Measurements from ENCODE around the gene PLA2G4C. TPM values are rescaled to one million over a fixed set of nuclear protein-coding genes. Genes with fewer than 3 reads are reported as not detected.

Gene PLA2G4C
- total and polyA plus RNA-seq, 2 experiments from 2014 or later = 2.9 to 3.4 TPM

DNA sequence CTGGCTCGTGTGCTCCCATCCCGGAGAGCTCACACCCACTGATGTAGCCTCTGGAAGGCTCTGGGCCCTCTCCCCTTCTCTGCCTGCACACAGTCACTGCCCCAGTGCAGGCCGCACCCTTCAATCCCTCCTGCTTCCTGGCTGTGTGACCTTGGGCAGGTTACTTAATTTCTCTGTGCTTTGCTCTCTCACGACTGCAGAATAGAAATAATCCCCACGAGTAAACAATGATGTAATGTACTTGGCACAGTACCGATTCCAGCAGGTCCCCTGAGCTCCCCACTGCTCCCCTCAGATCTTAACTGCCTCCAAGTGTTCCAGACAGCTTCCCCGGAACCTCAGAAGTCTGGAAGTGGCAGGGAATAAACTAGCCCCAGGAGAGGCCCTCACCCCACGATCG is 43.4 kb upstream of the PLA2G4C start (continued):
- no peak for TF ChIP-seq EZH2phosphoT487 (IDR thresholded peaks at IDR 0.05; ENCODE audit: unreplicated experiment)

GRCh38 chr19:48152551-48152950 is 41.9 kb upstream of the PLA2G4C start:
- Histone ChIP-seq H3K27me3 (ENCODE audit: insufficient read depth) (no peaks in the 10 kb centered on the region), H2AFZ (no peak overlapping the region), H3K36me3 (ENCODE audit: insufficient read depth) (peaks cover 34% of the 10 kb centered on the region), H3K27ac (ENCODE audit: low read depth) (peak overlapping the region; percentile 0; the same call in 1 of the 2 replicates), H3K4me3 (no peak overlapping the region), H3K4me2 (no peak overlapping the region), H3K79me2 (replicated peaks; ENCODE audit: insufficient read depth) (no peaks in the 10 kb centered on the region), H3F3A (replicated peaks; ENCODE audit: low read depth) (no peaks in the 10 kb centered on the region), H3K4me1 (ENCODE audit: insufficient read depth) (no peaks in the 10 kb centered on the region), H4K20me1 (replicated peaks; ENCODE audit: insufficient read depth) (peaks cover 6% of the 10 kb centered on the region), H3K9me2 (ENCODE audit: insufficient read depth) (no peaks in the 10 kb centered on the region)
- Mint-ChIP-seq H3K4me1 (no peaks in the 10 kb centered on the region), H3K27ac (peak overlapping the region; percentile 95), H3K4me3 (no peak overlapping the region), H3K36me3 (ENCODE audit: low read depth) (peaks cover 70% of the 10 kb centered on the region), H3K9me3 (no peaks in the 10 kb centered on the region), H3K27me3 (ENCODE audit: insufficient read depth, low read depth, poor library complexity) (peaks cover 7% of the 10 kb centered on the region)
- DNase-seq (ENCODE audit: low spot score) (peak; percentile 69), ATAC-seq (peak; percentile 74)
- TF ChIP-seq, protein P1, sequence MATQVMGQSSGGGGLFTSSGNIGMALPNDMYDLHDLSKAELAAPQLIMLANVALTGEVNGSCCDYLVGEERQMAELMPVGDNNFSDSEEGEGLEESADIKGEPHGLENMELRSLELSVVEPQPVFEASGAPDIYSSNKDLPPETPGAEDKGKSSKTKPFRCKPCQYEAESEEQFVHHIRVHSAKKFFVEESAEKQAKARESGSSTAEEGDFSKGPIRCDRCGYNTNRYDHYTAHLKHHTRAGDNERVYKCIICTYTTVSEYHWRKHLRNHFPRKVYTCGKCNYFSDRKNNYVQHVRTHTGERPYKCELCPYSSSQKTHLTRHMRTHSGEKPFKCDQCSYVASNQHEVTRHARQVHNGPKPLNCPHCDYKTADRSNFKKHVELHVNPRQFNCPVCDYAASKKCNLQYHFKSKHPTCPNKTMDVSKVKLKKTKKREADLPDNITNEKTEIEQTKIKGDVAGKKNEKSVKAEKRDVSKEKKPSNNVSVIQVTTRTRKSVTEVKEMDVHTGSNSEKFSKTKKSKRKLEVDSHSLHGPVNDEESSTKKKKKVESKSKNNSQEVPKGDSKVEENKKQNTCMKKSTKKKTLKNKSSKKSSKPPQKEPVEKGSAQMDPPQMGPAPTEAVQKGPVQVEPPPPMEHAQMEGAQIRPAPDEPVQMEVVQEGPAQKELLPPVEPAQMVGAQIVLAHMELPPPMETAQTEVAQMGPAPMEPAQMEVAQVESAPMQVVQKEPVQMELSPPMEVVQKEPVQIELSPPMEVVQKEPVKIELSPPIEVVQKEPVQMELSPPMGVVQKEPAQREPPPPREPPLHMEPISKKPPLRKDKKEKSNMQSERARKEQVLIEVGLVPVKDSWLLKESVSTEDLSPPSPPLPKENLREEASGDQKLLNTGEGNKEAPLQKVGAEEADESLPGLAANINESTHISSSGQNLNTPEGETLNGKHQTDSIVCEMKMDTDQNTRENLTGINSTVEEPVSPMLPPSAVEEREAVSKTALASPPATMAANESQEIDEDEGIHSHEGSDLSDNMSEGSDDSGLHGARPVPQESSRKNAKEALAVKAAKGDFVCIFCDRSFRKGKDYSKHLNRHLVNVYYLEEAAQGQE (IDR thresholded peaks at IDR 0.05; ENCODE audit: unreplicated experiment) = no peak
- TF ChIP-seq JUNB (IDR thresholded peaks at IDR 0.05; ENCODE audit: unreplicated experiment) (no peak), CTCF (conservative IDR thresholded peaks at IDR 0.05; ENCODE audit: low read depth in 2 of 2) (peak; percentile 74 to 91)

- no peak for ATAC-seq
- Histone ChIP-seq H3K4me1 (ENCODE audit: insufficient read depth) (no peaks in the 10 kb centered on the region), H3K36me3 (ENCODE audit: insufficient read depth) (peaks cover 38% of the 10 kb centered on the region), H2AFZ (no peak overlapping the region), H3K27me3 (ENCODE audit: insufficient read depth) (no peaks in the 10 kb centered on the region), H3K27ac (ENCODE audit: low read depth) (no peak overlapping the region), H3K4me2 (no peak overlapping the region), H3K9me2 (ENCODE audit: insufficient read depth) (no peaks in the 10 kb centered on the region), H3F3A (replicated peaks; ENCODE audit: low read depth) (no peaks in the 10 kb centered on the region), H3K79me2 (replicated peaks; ENCODE audit: insufficient read depth) (no peaks in the 10 kb centered on the region), H3K4me3 (no peak overlapping the region), H4K20me1 (replicated peaks; ENCODE audit: insufficient read depth) (peaks cover 6% of the 10 kb centered on the region)
- no peak for DNase-seq (ENCODE audit: low spot score)
- H3K27me3 Mint-ChIP-seq (ENCODE audit: insufficient read depth, low read depth, poor library complexity) = peaks cover 2% of the 10 kb centered on the region
- no peaks in the 10 kb centered on the region for H3K4me1 Mint-ChIP-seq
- no peaks in the 10 kb centered on the region for H3K9me3 Mint-ChIP-seq
- H3K36me3 Mint-ChIP-seq (ENCODE audit: low read depth) = peaks cover 67% of the 10 kb centered on the region
- no peak overlapping the region for H3K4me3 Mint-ChIP-seq
- no peak overlapping the region for H3K27ac Mint-ChIP-seq
- no peak for TF ChIP-seq ZNF331 (CRISPR knock-in tag; IDR thresholded peaks at IDR 0.05; ENCODE audit: low read depth)
- TF ChIP-seq EZH2 (IDR thresholded peaks at IDR 0.05; ENCODE audit: low read depth, unreplicated experiment) = no peak
- TF ChIP-seq ZNF114 (CRISPR knock-in tag; IDR thresholded peaks at IDR 0.05) = no peak
- no peak for TF ChIP-seq ZNF462 (CRISPR knock-in tag; IDR thresholded peaks at IDR 0.05)
Measured at GRCh38 chr19:48149430-48149829, 38.8 kb upstream of the PLA2G4C start.

Measured in GM23338 (cell line).